Stimulated activated CD4-positive, alpha-beta T cell treated with anti-CD3 and anti-CD28 coated beads, Interleukin-4, amount 100 ng/mL, for 1 hour (primary cell): ENCODE data around the gene GID8.

ENCODE experiments used
- DNase-seq: peaks from one replicate; pipeline ENCODE4 v3.0.0-alpha.2; 2020

GID8 gene

DNA sequence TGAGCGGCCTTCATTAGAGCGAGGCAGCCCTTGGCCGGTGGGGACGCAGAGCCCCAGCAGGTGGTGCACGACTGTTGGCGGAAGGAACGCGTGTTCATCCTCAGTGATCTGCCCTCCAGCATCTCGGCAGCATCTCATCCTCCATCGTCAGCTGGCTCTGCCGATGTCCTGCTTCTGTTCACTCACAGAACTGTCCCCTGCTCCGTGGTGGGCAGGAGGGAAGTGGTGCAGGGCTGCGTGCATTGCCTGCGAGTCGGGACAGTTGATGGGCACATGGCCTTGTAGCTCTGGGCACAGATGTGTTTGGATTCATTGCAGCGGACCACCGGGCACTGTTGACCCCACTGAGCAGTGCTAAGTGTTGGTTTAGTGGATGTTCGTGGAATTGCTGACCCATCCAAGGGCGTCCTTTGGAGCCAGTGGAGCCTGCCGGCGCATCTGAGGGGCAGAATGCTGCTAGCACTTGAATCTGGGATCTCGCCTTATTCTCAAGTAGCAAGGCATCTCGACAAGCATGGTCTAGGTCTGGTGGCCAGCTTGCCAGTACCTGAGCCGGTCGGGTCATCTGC, 7.9 kb downstream of the GID8 start:
- DNase-seq: no peak

DNA sequence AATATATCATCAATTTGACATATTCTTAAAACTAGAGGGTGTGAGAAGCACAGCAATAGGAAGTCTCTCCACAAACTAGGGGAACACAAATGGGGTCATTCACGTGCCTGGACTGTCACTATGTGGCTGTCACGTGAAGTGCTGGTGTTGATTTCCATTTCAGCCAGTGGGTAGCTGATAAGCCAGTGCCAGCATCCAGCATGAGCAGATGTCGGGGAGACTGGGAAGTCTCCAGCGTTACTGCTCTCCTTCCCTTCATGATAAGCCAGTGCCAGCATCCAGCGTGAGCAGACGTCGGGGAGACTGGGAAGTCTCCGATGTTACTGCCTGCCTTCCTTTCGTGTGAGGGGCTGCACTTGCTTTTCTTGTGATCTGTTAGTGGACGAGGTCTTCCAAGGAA, 9.0 kb downstream of the GID8 start:
- no peak for DNase-seq

GRCh38 chr20:62947532-62948300, 9.8 kb downstream of the GID8 start:
- no peak for DNase-seq

DNA sequence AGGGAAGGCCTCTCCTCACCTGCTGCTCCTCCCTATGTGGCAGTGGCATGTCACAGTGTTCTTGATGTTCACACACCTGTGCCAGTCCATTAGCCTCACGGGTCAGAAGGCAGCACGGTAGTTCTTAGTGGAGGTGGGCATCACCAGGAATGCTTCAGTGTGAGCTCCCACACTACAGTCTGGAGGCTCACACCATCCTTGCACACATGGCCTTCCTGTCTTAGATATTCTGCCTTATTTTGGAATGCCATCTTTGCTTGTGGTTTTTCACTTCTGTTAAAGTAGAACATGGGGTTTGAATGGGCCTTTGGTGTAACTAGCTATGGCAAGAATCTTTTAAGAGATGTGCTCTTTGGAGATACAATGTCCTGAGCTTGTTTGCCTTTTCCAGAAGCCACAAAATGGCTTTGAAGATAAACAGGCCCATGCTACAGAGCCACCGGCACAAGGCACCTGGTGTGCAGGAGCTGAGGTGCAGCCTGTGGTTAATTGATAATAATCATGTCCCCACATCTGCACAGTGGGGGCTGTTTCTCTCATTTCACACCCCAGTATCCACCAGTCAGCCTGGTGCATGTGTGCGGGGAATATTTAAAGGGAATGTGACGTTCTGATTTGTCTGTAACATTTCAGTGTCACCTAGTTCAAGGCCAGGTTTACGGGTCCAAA, 11.3 kb downstream of the GID8 start:
- no peak for DNase-seq

DNA sequence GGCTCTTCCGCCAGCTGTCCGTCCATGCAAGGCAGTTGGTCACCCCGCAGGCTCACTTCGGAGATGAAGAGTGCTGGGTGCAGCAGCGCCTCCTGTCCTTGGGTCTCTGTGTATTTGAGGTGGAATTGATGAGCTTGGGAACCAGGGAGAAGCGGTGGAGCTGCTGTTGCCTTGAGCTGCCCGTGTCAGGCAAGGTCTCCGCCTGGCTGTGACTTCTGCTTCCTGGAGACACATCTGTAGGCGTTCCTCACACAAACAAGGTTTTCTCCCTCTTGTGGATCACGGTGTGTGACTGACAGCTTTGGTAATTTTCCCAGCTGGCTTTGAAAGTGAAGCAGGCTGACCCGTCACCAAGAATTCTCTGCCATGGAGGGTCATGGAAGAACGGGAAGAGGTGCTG, 12.0 kb downstream of the GID8 start:
- no peak for DNase-seq

DNA sequence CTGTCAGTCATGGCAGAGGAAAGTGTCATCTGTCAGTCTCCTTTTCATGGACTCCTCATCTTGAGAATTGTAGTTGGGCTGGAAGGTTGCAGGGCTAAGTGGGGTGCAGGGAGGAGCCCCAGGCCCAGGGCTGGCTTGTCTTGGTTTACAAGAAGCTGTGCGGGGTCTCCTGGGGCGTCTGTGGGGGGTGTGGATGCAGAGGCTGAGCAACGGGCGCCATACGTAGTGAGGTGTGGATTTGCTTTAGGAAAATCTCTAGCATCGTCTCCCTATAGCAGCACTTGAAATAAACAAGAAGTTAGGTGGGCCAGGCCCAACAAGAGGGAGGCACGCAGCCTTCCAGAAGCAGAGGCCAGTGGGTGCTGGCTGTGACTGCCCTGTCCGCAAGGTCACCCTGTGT, 12.8 kb downstream of the GID8 start:
- DNase-seq: no peak

- no peak for DNase-seq
These were observed 13.4 kb downstream of the GID8 start for GRCh38 chr20:62951143-62951895.

DNA sequence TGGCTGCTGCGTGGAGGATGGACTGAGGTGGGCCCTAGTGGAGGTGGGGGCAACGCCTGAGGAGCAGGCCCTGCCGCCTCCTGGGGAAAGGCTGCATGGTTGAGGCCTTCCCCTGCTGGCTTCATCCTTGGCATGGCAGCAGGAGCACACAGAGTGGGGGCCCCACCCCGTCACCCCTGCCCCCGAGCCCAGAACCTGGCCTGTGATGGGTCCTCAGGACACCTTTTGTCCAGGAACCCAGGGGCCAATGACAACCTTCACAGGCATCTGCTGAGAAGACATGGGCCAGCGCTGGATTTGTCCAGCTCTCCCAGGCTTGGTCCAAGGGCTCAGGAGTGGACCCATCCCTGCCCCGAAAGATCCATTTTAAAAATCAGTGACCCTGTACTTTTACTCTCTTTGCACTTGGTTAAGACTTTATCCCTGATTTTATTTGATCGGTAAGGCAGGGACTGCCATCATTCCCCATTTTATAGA, 14.0 kb downstream of the GID8 start:
- no peak for DNase-seq

DNA sequence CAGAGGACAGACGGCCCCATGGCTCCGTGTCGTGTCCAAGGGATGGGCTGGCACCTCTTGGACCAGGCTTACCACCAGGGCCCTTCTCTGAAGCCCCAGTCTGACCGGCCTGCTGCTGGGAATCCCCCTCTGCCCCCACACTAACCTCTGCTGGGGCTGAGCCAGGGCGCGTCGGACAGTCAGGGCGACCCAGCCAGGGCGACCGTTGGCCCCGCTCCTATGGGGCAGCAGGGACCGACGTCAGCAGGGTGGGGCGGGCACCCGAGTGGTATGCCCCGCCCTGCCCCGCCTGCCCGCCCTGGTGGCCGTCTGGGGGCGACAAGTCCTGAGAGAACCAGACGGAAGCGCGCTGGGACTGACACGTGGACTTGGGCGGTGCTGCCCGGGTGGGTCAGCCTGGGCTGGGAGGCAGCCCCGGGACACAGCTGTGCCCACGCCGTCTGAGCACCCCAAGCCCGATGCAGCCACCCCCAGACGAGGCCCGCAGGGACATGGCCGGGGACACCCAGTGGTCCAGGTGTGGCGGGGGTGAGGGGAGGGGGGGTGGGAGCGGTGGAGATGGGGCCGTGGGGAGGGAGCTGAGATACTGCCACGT, 14.5 kb downstream of the GID8 start, which contains the start of gene SLC17A9:
Gene SLC17A9 (plus strand): TSS at position 337 of the 595 bp plus-strand sequence. CDS start 122 bp downstream, at position 459.
- peak; percentile 45 for DNase-seq

GRCh38 chr20:62952968-62953838, 15.3 kb downstream of the GID8 start:
- DNase-seq: no peak

DNA sequence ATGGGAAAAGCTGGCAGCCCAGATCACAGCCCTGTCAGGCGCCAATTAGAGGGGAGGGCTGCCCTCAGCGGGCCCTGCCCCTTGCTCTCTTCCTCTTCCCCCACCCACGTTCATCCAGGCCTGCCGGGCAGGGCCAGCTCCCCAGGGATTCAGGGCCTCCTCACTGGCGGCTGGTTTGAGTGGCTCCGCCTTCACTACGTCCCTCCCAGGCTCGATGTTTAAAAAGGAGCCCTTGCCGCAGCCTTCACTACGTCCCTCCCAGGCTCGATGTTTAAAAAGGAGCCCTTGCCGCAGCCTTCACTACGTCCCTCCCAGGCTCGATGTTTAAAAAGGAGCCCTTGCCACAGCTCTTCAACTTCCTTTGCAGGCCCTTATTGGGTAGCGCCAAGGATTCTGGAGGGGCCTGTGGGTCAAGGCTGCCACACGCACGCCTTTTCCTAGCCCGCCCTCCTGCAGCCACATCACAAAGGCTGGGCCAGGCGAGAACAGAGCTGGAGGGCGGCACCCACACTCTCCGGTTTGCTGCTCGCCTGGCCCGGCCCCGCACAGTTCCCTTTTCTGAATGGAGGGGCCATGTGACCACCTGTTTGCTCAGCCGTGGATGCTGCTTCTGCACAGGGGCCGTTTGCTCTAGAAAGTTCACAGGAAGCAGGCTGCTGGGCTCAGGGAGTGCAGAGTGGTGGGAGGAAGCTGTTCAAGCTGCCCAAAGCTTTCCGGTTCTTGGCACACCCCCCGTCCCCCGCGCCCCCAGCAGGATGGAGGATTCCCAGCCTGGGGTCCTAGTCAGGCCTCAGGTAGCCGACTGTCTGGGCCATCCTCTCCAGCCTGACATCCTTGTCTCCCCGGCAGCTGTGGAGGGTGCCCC, 16.1 kb downstream of the GID8 start:
- DNase-seq: peak; percentile 43

DNA sequence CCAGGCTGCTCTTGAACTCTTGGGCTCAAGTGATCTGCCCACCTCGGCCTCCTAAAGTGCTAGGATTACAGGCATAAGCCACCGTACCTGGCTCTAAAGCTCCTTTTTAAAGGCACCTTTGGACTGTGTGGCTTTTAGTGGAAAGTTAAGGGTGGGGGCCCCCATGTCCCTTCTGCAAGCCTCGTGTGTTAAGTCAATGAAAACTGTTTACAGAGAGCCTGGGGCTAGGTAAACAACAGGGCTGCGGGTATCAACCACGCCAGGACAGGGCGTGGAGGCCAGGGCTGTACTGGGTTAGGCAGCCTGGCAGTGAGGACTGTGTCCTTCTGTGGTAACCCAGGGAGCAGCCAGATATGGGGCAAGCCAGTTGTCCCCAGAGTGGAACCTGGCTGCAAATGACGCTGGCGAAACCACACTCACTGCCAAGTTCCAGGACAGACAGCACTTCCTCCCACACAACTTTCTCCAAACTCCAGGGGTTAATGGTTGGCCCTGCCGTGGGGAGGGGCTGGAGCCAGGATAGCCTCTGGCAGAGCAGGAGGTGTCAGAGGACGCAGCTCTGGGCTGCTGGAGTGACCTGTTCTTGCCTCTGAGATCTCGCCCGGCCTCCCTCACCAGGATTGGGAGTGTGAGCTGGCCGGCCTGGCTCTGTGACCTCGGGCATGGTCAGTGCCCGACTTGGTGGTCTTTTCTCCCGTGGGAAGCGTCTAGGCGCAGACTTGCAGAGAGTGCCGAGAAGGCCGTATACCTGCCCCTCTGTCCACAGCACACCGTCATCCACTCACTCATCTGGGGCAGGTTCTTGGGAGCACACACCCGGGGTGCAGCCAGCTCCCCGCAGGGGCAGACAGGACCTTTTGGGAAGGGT, 17.8 kb downstream of the GID8 start:
- DNase-seq: no peak

- DNase-seq: no peak
These were observed 18.6 kb downstream of the GID8 start for GRCh38 chr20:62956387-62957135.

DNA sequence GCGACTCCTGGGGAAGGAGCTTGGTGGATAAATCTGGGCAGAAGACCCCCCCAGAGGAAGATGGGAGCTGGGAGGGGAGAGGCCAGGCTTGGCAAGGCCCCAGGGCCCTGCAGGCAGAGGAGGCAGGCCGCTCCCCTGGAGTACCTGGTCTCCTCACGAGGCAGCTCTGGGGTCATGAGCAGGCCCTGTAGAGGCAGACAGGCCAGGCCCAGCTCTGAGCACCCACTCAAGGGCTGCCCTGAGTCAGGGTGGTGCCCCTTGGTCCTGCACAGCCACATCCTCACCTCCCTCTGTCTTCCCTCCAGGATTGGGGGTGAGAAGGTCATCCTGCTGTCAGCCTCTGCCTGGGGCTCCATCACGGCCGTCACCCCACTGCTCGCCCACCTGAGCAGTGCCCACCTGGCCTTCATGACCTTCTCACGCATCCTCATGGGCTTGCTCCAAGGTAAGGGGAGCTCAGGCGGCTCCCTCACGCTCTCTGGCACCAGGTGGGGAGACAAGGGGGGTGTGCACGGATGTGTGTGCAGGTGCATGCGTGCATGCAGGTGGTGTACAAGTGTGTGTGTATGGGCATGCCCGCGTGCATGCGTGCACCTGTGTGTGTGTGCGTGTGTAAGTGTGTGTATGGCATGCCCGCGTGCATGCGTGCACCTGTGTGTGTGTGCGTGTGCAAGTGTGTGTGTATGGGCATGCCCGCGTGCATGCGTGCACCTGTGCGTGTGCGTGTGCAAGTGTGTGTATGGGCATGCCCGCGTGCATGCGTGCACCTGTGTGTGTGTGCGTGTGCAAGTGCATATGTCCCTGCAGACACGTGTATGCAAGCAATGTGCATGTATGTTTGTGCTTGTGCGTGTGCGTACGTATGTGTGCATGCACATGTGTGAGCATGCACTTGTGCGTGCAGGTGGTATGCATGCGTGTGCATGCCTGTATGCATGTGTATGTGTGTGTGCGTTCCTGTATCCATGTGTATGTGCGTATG, 19.5 kb downstream of the GID8 start:
- DNase-seq: no peak

GRCh38 chr20:62958388-62959100, 20.6 kb downstream of the GID8 start:
- no peak for DNase-seq

DNA sequence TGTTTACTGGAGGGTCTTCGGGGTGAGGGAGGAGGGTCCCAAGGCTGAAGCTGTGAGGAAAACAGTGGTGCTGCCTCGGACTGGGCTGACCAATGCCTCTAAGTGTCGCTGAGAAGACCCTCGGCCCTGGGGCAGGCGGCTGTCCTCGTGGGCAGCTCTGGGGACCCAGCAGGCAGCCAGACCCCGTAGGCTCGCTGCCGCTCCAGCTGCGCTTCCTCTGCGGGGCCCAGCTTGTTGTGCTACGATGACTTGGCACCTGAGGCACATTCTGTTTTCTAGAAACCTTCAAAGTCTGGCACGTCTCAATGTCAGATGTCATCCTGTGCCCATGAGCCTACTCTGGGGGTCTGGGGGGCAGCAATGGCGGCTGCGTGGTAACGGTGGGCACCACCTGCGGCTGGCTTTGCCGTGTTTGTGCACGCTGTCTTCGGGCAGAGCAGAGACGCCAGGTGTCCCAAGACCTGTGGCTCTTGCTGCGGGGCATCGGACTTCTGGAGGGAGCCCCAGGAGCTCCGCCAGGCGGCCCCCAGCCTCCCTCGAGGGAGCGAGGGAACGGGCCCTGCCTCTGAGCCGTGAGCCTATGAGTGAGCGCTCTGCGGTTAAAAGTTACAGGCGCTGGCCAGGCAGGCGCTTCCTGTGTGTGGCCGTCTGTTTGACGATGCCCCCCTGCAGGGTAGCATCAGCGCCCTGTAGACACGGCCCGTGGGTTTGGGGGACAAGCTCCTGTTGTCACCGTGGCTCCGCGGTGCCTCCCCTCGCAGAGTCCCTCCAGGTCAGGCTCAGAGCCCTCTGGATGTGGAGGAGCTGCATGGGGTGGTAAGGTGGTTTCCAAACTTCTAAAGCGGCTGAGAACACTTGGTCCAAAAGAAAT, 21.4 kb downstream of the GID8 start:
- DNase-seq: no peak
